ENCODE results near the gene DNAJB9.
"Not testable (repeated sequence)": the region's sequence is repeated elsewhere in the genome, so short reads cannot be mapped to it uniquely, and the experiment has no call there.

DNAJB9 gene

GRCh38 chr7:108569381-108570145 lies at the start of gene DNAJB9, which contains the start of gene THAP5:
Gene DNAJB9 (plus strand): TSS chr7:108569874. CDS start chr7:108571727, 1,853 bp downstream.
Gene THAP5 (minus strand): TSS chr7:108569706. CDS start chr7:108569569, 137 bp downstream.
- DNase-seq: peak; percentile 100

GRCh38 chr7:108522780-108523179 lies 46.9 kb upstream of the DNAJB9 start:
- DNase-seq: no peak

- DNase-seq: peak; percentile 86
These were observed 44.2 kb upstream of the DNAJB9 start for GRCh38 chr7:108525327-108525984.

- peak; percentile 100 for DNase-seq
These were observed 43.5 kb upstream of the DNAJB9 start, which contains the start of gene PNPLA8 for GRCh38 chr7:108525985-108526767. Gene PNPLA8 (minus strand): TSS chr7:108526135. CDS start chr7:108515491, 10,644 bp downstream.

GRCh38 chr7:108526768-108527017 lies 43.0 kb upstream of the DNAJB9 start:
- no peak for DNase-seq

- DNase-seq: no peak
These were observed 41.4 kb upstream of the DNAJB9 start for GRCh38 chr7:108528183-108528712.

- no peak for DNase-seq
These were observed 40.3 kb upstream of the DNAJB9 start for GRCh38 chr7:108529341-108529740.

GRCh38 chr7:108533712-108534111 lies 36.0 kb upstream of the DNAJB9 start:
- no peak for DNase-seq

- DNase-seq: no peak
These were observed 34.4 kb upstream of the DNAJB9 start for GRCh38 chr7:108535257-108535656.

- DNase-seq: no peak
These were observed 33.9 kb upstream of the DNAJB9 start for GRCh38 chr7:108535744-108536143.

- no peak for DNase-seq
These were observed 32.4 kb upstream of the DNAJB9 start for GRCh38 chr7:108537229-108537628.

- not testable (repeated sequence) for DNase-seq
These were observed 31.4 kb upstream of the DNAJB9 start for GRCh38 chr7:108538236-108538635.

GRCh38 chr7:108538685-108539084 lies 31.0 kb upstream of the DNAJB9 start:
- DNase-seq: not testable (repeated sequence)

- DNase-seq: no peak
These were observed 28.2 kb upstream of the DNAJB9 start for GRCh38 chr7:108541478-108541877.

- not testable (repeated sequence) for DNase-seq
These were observed 21.4 kb upstream of the DNAJB9 start for GRCh38 chr7:108548141-108548896.

GRCh38 chr7:108556665-108557064 lies 13.0 kb upstream of the DNAJB9 start:
- DNase-seq: not testable (repeated sequence)

GRCh38 chr7:108557191-108557590 lies 12.5 kb upstream of the DNAJB9 start:
- DNase-seq: no peak

- DNase-seq: no peak
These were observed 12.1 kb upstream of the DNAJB9 start for GRCh38 chr7:108557617-108558016.

GRCh38 chr7:108559253-108559652 lies 10.4 kb upstream of the DNAJB9 start:
- no peak for DNase-seq

- DNase-seq: no peak
These were observed 8.5 kb upstream of the DNAJB9 start for GRCh38 chr7:108561047-108561619.

GRCh38 chr7:108565987-108566386 lies 3.7 kb upstream of the DNAJB9 start:
- DNase-seq: no peak

GRCh38 chr7:108568801-108569380 lies 783 bp upstream of the DNAJB9 start:
- no peak for DNase-seq
